ENCODE results near the gene CCDC158.
"Not testable (repeated sequence)": the region's sequence is repeated elsewhere in the genome, so short reads cannot be mapped to it uniquely, and the experiment has no call there.

Gene CCDC158

GRCh38 chr4:76434901-76435527 is 14.1 kb upstream of the CCDC158 start, which contains the start of gene SHROOM3:
TSS of gene SHROOM3 (plus strand) at chr4:76435229. CDS start at chr4:76436053, 824 bp downstream.
- TF ChIP-seq CTCF (IDR thresholded peaks at IDR 0.05; ENCODE audit: control insufficient read depth, extremely low read depth, insufficient read depth) = no peak
- no peak within 1 kb of the TSS for H3K4me3 ChIP-seq (ENCODE audit: low read depth, low read length)
- peak; percentile 55 for DNase-seq (ENCODE audit: low read depth)

- DNase-seq (ENCODE audit: low read depth) = peak; percentile 46
Measured at GRCh38 chr4:76430519-76431388, 9.8 kb upstream of the CCDC158 start.

GRCh38 chr4:76429636-76430035 is 8.7 kb upstream of the CCDC158 start:
- no peak for TF ChIP-seq CTCF (IDR thresholded peaks at IDR 0.05; ENCODE audit: control insufficient read depth, extremely low read depth, insufficient read depth)
- H3K4me3 ChIP-seq (ENCODE audit: low read depth, low read length) = no peak overlapping the region
- DNase-seq (ENCODE audit: low read depth) = no peak

More at GRCh38 chr4:76430519-76431388, 9.8 kb upstream of the CCDC158 start:
- TF ChIP-seq CTCF (IDR thresholded peaks at IDR 0.05; ENCODE audit: control insufficient read depth, extremely low read depth, insufficient read depth) = peak; percentile 58
- no peak overlapping the region for H3K4me3 ChIP-seq (ENCODE audit: low read depth, low read length)

- no peak for DNase-seq (ENCODE audit: low read depth)
- no peak overlapping the region for H3K4me3 ChIP-seq (ENCODE audit: low read depth, low read length)
- TF ChIP-seq CTCF (IDR thresholded peaks at IDR 0.05; ENCODE audit: control insufficient read depth, extremely low read depth, insufficient read depth) = peak; percentile 41
Measured at GRCh38 chr4:76426272-76426671, 5.3 kb upstream of the CCDC158 start.

GRCh38 chr4:76423159-76423558 is 2.2 kb upstream of the CCDC158 start:
- not testable (repeated sequence) for DNase-seq (ENCODE audit: low read depth)

GRCh38 chr4:76420188-76420761 is 666 bp downstream of the CCDC158 start:
- no peak for DNase-seq (ENCODE audit: low read depth)
- no peak for TF ChIP-seq CTCF (IDR thresholded peaks at IDR 0.05; ENCODE audit: control insufficient read depth, extremely low read depth, insufficient read depth)
- H3K4me3 ChIP-seq (ENCODE audit: low read depth, low read length) = no peak overlapping the region

More at GRCh38 chr4:76423159-76423558, 2.2 kb upstream of the CCDC158 start:
- not testable (repeated sequence) for H3K4me3 ChIP-seq (ENCODE audit: low read depth, low read length)

- TF ChIP-seq CTCF (IDR thresholded peaks at IDR 0.05; ENCODE audit: control insufficient read depth, extremely low read depth, insufficient read depth) = no peak
- no peak overlapping the region for H3K4me3 ChIP-seq (ENCODE audit: low read depth, low read length)
- DNase-seq (ENCODE audit: low read depth) = no peak
Measured at GRCh38 chr4:76410636-76411035, 10.3 kb downstream of the CCDC158 start.

Data from LNCaP clone FGC (cell line).